Measurements from ENCODE around the gene SFMBT2. TPM values are rescaled to one million over a fixed set of nuclear protein-coding genes. Genes with fewer than 3 reads are reported as not detected.

The SFMBT2 gene
- total RNA-seq, 2 experiments from 2014 or later = 31.9 to 32.3 TPM

DNA sequence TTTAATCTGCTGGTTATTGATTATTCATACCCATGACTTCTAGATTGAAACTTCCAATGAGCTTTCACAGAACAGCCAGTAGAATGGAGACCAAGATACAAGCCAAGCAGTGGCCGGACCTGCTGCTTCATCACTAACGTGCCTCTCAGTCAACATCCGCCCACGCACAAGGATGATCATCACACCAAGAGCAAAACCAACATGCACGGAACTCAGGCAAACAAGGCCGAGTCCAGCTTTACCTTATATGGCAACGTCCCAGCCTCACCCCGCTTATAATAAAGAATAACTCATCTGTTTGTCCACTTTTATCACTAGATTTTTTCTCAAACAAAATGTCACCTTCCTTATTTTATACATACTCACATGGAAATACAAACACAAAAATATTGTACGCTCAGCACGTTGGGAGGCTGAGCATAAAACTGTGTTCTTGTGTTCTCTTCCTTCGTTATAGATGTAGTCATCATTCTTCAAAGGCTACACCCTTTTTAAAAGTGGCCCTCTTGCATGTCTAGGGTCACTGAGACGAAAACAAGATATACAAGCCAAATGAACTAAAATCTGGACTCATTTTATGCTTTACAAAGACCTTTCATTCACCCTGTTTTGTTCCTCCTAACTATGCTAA lies 122.7 kb downstream of the SFMBT2 start:
- ChIA-PET CTCF (interaction anchor here (1.3 kb wide), 1 partner anchor 17 kb away, joined by 3 read pairs; no protein-coding TSS in a partner anchor), POLR2A (no interaction called here)
- H3K27me3 Mint-ChIP-seq = no peaks in the 10 kb centered on the region
- peaks cover 12% of the 10 kb centered on the region for H3K4me1 Mint-ChIP-seq
- H3K36me3 Mint-ChIP-seq (ENCODE audit: low read depth) = peaks cover 25% of the 10 kb centered on the region
- no peak for DNase-seq
- no peaks in the 10 kb centered on the region for H3K9me3 Mint-ChIP-seq
- no peak overlapping the region for H3K27ac Mint-ChIP-seq
- H3K4me3 Mint-ChIP-seq = no peak overlapping the region

DNA sequence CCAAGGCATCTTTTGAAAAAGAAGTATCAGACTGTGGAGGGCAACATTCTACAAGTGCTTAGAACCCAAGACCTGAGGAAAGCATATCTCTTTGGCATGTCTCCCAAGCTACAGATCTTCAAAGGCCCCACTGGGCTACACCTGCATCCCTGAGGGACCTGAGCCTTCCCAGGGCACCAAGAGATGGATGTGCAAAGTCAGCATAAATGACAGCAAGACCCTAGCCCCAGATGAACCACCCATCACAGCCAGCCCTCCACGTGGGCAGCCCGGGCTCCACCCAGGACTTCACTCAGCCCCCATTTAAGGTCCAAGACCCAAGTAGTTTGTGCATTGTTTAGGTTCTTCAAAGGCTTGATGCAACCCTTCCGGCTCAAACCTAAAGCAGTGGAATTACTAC lies 123.5 kb downstream of the SFMBT2 start:
- peaks cover 30% of the 10 kb centered on the region for H3K36me3 Mint-ChIP-seq (ENCODE audit: low read depth)
- DNase-seq = no peak
- no peaks in the 10 kb centered on the region for H3K27me3 Mint-ChIP-seq
- ChIA-PET CTCF (interaction anchor here (1.3 kb wide), 1 partner anchor 16 kb away, joined by 3 read pairs; no protein-coding TSS in a partner anchor), POLR2A (no interaction called here)
- peaks cover 12% of the 10 kb centered on the region for H3K4me1 Mint-ChIP-seq
- no peak overlapping the region for H3K27ac Mint-ChIP-seq
- H3K4me3 Mint-ChIP-seq = no peak overlapping the region
- H3K9me3 Mint-ChIP-seq = no peaks in the 10 kb centered on the region

DNA sequence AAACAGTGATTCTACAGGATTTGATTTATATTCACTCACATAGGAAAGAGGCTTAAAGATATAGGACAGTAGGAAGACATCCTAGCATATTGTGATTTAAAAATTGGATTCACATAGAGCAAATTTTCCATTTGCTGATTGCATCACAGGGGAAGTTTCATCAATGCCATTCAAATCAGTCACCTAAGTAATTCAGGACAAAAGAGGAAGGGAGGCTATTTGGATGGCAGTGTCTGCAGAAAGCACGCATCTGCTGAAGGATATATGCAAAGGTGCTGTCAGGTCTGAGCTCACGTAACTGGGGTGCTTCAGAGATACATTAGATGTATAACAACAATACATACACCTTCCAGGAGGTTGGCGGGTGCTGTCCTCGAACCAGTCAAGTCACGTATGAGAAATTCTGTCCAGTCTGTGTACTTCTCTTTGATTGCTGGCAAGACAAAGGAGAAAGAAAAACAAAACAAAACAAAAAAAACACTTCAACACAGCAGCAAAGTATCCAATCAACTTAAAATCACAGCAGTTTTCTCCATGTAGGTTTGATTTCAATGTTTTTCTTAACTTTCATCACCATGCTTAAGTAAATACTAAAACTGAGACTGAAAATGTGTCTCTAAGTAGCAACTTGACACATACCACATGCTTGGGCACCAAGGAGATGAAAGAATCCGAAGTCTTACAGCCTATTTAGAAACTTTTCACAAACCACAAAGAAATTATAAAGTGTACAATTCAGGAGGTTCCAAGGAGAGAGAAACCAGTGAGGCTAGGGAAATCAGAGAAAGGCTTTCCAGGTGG lies 125.1 kb downstream of the SFMBT2 start:
- Mint-ChIP-seq H3K9me3 (no peaks in the 10 kb centered on the region), H3K36me3 (ENCODE audit: low read depth) (peaks cover 35% of the 10 kb centered on the region), H3K27me3 (no peaks in the 10 kb centered on the region), H3K4me1 (peaks cover 12% of the 10 kb centered on the region), H3K4me3 (no peak overlapping the region), H3K27ac (no peak overlapping the region)
- no peak for DNase-seq
- ChIA-PET CTCF (no interaction called here), POLR2A (no interaction called here)

DNA sequence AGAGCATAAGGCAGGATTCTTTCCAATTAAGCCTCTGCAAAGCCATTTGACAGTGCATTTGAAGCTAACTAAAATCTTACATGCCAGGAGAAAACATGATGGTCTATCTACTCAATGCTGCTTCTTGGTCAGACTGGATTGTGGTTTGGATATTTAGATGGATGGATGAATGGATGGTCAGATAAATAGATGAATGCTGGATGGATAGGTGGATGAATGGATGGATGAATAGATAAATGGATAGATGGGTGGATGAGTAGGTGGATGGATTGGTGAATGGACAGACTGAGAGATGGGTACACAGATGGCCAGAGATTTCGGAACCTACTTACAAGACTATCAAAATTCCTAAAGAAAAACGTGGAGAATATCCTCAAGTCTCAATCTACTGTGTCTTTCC lies 127.6 kb downstream of the SFMBT2 start:
- Mint-ChIP-seq H3K27me3 (no peaks in the 10 kb centered on the region), H3K27ac (no peak overlapping the region), H3K9me3 (no peaks in the 10 kb centered on the region), H3K4me3 (no peak overlapping the region), H3K4me1 (peaks cover 15% of the 10 kb centered on the region), H3K36me3 (ENCODE audit: low read depth) (peaks cover 48% of the 10 kb centered on the region)
- no peak for DNase-seq
- ChIA-PET CTCF (no interaction called here), POLR2A (no interaction called here)

DNA sequence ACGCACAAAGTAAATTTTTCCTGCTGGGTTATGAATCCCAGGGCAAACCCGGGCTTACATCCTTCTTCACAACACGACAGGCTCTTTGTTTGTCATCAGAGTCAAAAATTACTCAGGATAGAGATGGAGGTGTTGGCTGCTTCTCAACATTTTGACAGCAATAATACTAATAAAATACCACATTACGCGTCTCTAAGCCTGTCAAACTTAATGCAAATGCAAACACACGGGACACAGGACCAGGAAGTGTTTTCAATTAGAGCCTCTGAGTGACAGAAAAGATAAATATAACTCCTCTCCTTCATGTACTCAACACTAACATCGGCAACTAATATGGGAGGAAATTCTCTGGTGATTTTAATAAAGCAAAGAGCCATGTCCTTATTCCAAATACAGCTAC lies 128.4 kb downstream of the SFMBT2 start:
- no peak for DNase-seq
- H3K36me3 Mint-ChIP-seq (ENCODE audit: low read depth) = peaks cover 51% of the 10 kb centered on the region
- peaks cover 20% of the 10 kb centered on the region for H3K4me1 Mint-ChIP-seq
- no peaks in the 10 kb centered on the region for H3K9me3 Mint-ChIP-seq
- CTCF ChIA-PET = no interaction called here
- no peak overlapping the region for H3K27ac Mint-ChIP-seq
- POLR2A ChIA-PET = no interaction called here
- H3K27me3 Mint-ChIP-seq = no peaks in the 10 kb centered on the region
- no peak overlapping the region for H3K4me3 Mint-ChIP-seq

DNA sequence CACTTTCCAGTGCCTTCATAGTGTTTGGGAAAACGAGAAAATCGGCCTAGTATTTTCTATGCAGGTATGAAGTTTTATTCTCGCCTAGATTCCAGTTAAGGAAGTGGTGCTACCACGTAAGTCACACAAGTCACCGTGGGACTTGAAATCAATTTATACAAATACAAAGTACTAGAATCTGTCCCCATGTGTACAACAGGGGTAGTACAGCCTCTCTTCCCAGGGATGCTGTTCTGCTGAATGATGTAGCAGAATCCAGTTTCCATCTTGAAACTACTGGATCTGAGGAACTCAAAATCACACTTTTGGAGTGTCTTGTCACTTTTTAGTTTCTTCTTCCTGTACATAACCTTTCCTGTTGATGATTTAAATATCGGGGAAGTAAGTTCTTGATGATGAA lies 129.4 kb downstream of the SFMBT2 start:
- H3K27me3 Mint-ChIP-seq = no peaks in the 10 kb centered on the region
- ChIA-PET POLR2A (no interaction called here), CTCF (interaction anchor here (0.7 to 0.9 kb wide), 2 partner anchors 12 to 56 kb away, joined by 4 read pairs; no protein-coding TSS in a partner anchor)
- no peak overlapping the region for H3K4me3 Mint-ChIP-seq
- peaks cover 58% of the 10 kb centered on the region for H3K36me3 Mint-ChIP-seq (ENCODE audit: low read depth)
- DNase-seq = no peak
- peaks cover 23% of the 10 kb centered on the region for H3K4me1 Mint-ChIP-seq
- H3K27ac Mint-ChIP-seq = no peak overlapping the region
- no peaks in the 10 kb centered on the region for H3K9me3 Mint-ChIP-seq

DNA sequence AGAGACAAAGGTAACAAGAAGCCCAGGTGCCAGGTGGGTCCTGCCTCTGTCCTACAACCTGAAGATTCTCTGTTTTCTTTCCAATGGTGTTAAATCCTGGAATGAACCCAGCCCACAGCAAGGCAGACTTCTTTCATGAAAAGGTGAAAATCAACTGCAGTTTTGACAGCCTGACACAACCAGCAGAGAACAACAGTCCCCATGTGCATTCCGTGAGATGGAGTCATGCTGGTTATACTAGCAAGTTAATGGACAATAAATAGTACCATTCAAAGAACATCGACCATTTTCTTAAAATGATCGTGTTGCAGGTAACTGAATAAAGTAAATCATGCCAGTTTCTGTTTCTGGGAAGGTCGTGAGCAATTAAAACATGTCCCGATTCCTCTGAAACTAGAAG lies 131.5 kb downstream of the SFMBT2 start:
- Mint-ChIP-seq H3K9me3 (no peaks in the 10 kb centered on the region), H3K4me3 (no peak overlapping the region), H3K27ac (no peak overlapping the region), H3K27me3 (no peaks in the 10 kb centered on the region), H3K4me1 (peaks cover 27% of the 10 kb centered on the region), H3K36me3 (ENCODE audit: low read depth) (peaks cover 67% of the 10 kb centered on the region)
- ChIA-PET POLR2A (no interaction called here), CTCF (interaction anchor here (0.6 to 1.3 kb wide), 3 partner anchors 18 to 1957 kb away, joined by 3 read pairs; no protein-coding TSS in a partner anchor)
- DNase-seq = no peak

DNA sequence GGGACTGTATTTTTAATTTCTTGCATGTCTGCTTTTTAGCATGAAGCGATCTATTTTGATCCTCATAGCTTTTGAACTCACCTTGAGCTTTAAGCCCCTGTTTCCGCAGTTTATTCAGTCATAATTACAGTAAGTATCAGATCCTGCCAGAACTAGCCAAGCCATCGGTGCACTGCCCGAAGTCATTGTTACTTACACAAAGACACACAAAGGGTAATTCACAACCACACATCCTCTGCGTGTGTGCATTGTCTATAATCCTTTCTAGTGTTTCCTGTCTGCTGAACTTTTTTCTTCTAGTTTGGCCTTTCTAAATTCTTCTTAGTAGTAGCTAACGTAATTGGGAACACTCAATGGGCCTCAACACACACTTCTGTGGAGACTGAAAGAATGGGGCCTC lies 133.0 kb downstream of the SFMBT2 start:
- Mint-ChIP-seq H3K27me3 (no peaks in the 10 kb centered on the region), H3K27ac (no peak overlapping the region), H3K9me3 (no peaks in the 10 kb centered on the region), H3K36me3 (ENCODE audit: low read depth) (peaks cover 70% of the 10 kb centered on the region), H3K4me3 (no peak overlapping the region), H3K4me1 (peaks cover 31% of the 10 kb centered on the region)
- POLR2A ChIA-PET = interaction anchor here (0.6 kb wide), 1 partner anchor 490 kb away, joined by 6 read pairs; no protein-coding TSS in a partner anchor
- no peak for DNase-seq
- CTCF ChIA-PET = interaction anchor here (1.3 to 1.8 kb wide), 2 partner anchors 11 to 20 kb away, joined by 3 to 5 read pairs; no protein-coding TSS in a partner anchor

DNA sequence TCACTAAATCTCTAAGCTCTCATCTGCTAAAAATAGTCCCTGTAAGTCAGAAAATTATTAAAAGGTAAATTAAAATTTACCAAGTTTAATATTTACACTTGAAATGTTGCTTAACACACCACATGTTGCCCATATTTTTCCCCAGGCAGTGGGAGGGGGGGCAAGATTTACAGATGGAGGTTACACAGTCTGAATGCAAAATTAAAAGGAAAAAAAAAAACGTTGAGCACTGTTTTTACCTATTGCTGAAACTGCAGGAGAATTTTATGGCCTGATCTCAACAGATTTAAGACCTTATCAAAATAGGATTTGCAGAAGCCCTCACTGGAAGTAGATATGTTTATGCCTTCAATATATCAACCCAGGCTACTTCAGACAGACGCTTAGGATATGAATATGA lies 133.4 kb downstream of the SFMBT2 start:
- H3K27ac Mint-ChIP-seq = no peak overlapping the region
- no peak for DNase-seq

DNA sequence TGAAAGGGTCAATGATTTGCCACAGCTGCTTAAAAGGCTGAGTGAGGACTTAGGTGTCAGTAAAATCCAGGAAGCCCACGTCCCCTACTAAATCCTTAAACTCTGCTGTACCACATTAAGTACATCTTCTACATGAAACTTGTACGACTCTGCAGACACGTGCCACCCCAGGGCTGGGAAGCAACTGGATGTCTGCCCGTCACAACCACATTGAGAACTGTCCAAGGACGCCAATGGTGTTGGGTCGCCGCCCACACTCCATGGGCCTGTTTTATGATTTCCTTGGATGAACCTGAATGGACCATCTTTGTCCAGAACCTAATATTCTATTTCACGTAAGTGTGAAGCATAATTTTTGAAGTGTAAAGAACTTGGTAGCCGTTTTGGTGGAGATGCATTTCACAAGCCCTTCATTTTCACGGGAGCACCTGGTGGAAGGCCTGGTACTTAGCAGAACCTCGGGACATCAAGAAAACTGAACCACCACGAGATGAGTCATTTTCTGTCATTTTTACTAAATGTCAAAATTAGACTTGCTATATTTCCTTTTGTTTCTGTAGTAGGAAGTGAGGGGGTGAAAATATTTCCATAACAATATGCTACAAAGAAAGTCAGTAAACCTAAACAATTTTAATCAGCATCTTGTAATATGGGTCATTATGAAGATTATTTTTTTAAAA lies 134.9 kb downstream of the SFMBT2 start:
- Mint-ChIP-seq H3K36me3 (ENCODE audit: low read depth) (peaks cover 72% of the 10 kb centered on the region), H3K27ac (peak overlapping the region; percentile 51)
- CTCF ChIA-PET = no interaction called here

More for the DNA sequence above, 133.4 kb downstream of the SFMBT2 start:
- Mint-ChIP-seq H3K36me3 (ENCODE audit: low read depth) (peaks cover 67% of the 10 kb centered on the region), H3K9me3 (no peaks in the 10 kb centered on the region), H3K4me3 (no peak overlapping the region), H3K27me3 (no peaks in the 10 kb centered on the region), H3K4me1 (peaks cover 34% of the 10 kb centered on the region)
- ChIA-PET CTCF (interaction anchor here (1.8 kb wide), 1 partner anchor 11 kb away, joined by 5 read pairs; no protein-coding TSS in a partner anchor), POLR2A (no interaction called here)

DNA sequence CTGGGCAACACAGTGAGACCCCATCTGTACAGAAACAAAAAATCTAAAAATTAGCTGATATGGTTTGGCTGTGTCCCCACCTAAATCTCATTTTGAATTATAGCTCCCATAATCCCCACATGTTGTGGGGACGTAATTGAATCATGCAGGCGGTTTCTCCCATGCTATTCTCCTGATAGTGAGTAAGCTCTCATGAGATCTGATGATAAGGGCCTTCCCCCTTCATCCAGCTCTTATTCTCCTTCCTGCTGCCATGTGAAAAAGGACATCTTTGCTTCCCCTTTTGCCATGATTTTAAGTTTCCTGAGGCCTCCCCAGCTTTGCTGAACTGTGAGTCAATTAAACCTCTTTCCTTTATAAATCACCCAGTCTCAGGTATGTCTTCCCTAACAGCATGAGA lies 136.5 kb downstream of the SFMBT2 start:
- Mint-ChIP-seq H3K27me3 (no peaks in the 10 kb centered on the region), H3K4me3 (no peak overlapping the region), H3K36me3 (ENCODE audit: low read depth) (peaks cover 65% of the 10 kb centered on the region), H3K9me3 (peaks cover 4% of the 10 kb centered on the region), H3K27ac (no peak overlapping the region), H3K4me1 (peaks cover 60% of the 10 kb centered on the region)
- CTCF ChIA-PET = interaction anchor here (1.5 kb wide), 1 partner anchor 304 kb away, joined by 3 read pairs; no protein-coding TSS in a partner anchor
- POLR2A ChIA-PET = no interaction called here
- no peak for DNase-seq

More for the DNA sequence above, 134.9 kb downstream of the SFMBT2 start:
- H3K27me3 Mint-ChIP-seq = no peaks in the 10 kb centered on the region
- H3K4me1 Mint-ChIP-seq = peaks cover 47% of the 10 kb centered on the region
- H3K9me3 Mint-ChIP-seq = peaks cover 4% of the 10 kb centered on the region
- H3K4me3 Mint-ChIP-seq = no peak overlapping the region
- POLR2A ChIA-PET = no interaction called here
- DNase-seq = no peak

DNA sequence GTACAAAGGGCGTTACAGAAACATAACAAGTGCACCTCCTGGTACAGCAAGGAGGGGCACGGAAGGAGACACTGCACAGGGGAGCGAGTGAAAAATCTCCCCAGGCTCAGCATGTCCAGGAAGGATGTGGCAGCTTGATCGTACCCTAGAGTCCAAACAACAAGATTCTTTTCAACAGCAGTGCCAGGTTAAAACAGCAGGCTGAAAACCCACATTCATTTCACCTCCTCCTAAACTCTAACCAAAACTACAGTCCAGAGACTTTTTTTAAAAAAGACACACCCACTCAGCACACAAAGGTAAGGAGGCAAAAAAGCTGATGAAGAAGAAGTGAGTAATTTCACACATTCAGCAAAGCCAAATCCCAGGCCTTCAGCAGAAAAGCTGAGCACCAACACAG lies 138.8 kb downstream of the SFMBT2 start:
- Mint-ChIP-seq H3K4me1 (peaks cover 60% of the 10 kb centered on the region), H3K27me3 (no peaks in the 10 kb centered on the region), H3K36me3 (ENCODE audit: low read depth) (peaks cover 60% of the 10 kb centered on the region), H3K27ac (peak overlapping the region; percentile 70), H3K4me3 (no peak overlapping the region), H3K9me3 (peaks cover 4% of the 10 kb centered on the region)
- CTCF ChIA-PET = interaction anchor here (0.9 to 1.5 kb wide), 4 partner anchors 16 to 117 kb away, joined by 3 read pairs; no protein-coding TSS in a partner anchor
- POLR2A ChIA-PET = no interaction called here
- peak; percentile 32 for DNase-seq

DNA sequence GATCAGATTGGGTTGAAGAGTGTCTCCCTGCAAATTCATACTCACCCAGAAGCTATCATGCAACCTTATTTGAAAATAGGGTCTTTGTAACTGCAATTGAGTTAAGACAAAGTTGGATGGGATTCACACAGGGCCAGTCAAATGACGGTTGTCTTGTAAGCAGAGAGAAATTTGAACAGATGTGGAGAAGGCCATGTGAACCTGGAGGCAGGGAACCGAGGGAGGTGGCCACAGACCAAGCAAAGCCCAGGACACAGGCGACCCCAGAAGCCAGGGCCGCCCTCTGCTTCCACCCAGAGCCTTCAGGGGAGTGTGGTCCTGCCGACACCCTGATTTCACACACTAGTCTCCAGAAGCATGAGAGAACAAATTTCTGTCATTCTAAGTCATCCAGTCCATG lies 140.8 kb downstream of the SFMBT2 start:
- Mint-ChIP-seq H3K4me3 (no peak overlapping the region), H3K4me1 (peaks cover 46% of the 10 kb centered on the region)
- CTCF ChIA-PET = interaction anchor here (3.2 kb wide), 1 partner anchor 11 kb away, joined by 11 read pairs; no protein-coding TSS in a partner anchor

More for the DNA sequence above, 140.8 kb downstream of the SFMBT2 start:
- H3K9me3 Mint-ChIP-seq = peaks cover 4% of the 10 kb centered on the region
- peak overlapping the region; percentile 74 for H3K27ac Mint-ChIP-seq
- H3K36me3 Mint-ChIP-seq (ENCODE audit: low read depth) = peaks cover 43% of the 10 kb centered on the region
- DNase-seq = no peak
- no peaks in the 10 kb centered on the region for H3K27me3 Mint-ChIP-seq
- POLR2A ChIA-PET = no interaction called here

Measured in activated CD4-positive, alpha-beta T cell treated with anti-CD3 and anti-CD28 coated beads, Interleukin-2, amount 10 ng/mL, durations not matched to agents 7 days and 5 days (primary cell).